HCEC 1CT (cell line): ENCODE measurements around the gene PIP4K2A.

Experiments
- DNase-seq: peaks from one replicate; pipeline ENCODE4 v3.0.0-alpha.2; 2017

PIP4K2A gene

GRCh38 chr10:22589851-22590514 is 124.4 kb downstream of the PIP4K2A start:
- DNase-seq = peak; percentile 48

- DNase-seq = no peak
These were observed 125.9 kb downstream of the PIP4K2A start for GRCh38 chr10:22588462-22588861.

- DNase-seq = no peak
These were observed 130.7 kb downstream of the PIP4K2A start for GRCh38 chr10:22583683-22584082.

- DNase-seq = no peak
These were observed 132.9 kb downstream of the PIP4K2A start for GRCh38 chr10:22581461-22581860.

- no peak for DNase-seq
These were observed 133.7 kb downstream of the PIP4K2A start for GRCh38 chr10:22580711-22581110.

GRCh38 chr10:22579826-22580225 is 134.6 kb downstream of the PIP4K2A start:
- no peak for DNase-seq

GRCh38 chr10:22573820-22574569 is 140.4 kb downstream of the PIP4K2A start:
- DNase-seq = no peak

GRCh38 chr10:22570733-22571430 is 143.5 kb downstream of the PIP4K2A start:
- no peak for DNase-seq

GRCh38 chr10:22570234-22570633 is 144.1 kb downstream of the PIP4K2A start:
- DNase-seq = no peak

- no peak for DNase-seq
These were observed 145.4 kb downstream of the PIP4K2A start for GRCh38 chr10:22568928-22569327.

GRCh38 chr10:22564060-22564459 is 150.3 kb downstream of the PIP4K2A start:
- DNase-seq = no peak

GRCh38 chr10:22561909-22562308 is 152.5 kb downstream of the PIP4K2A start:
- DNase-seq = no peak

GRCh38 chr10:22560913-22561239 is 153.5 kb downstream of the PIP4K2A start:
- DNase-seq = no peak

- DNase-seq = no peak
These were observed 154.1 kb downstream of the PIP4K2A start for GRCh38 chr10:22560096-22560912.

- peak; percentile 2 for DNase-seq
These were observed 157.1 kb downstream of the PIP4K2A start for GRCh38 chr10:22557321-22557720.

GRCh38 chr10:22556774-22557173 is 157.6 kb downstream of the PIP4K2A start:
- no peak for DNase-seq

- no peak for DNase-seq
These were observed 159.8 kb downstream of the PIP4K2A start for GRCh38 chr10:22554461-22555182.

- no peak for DNase-seq
These were observed 160.9 kb downstream of the PIP4K2A start for GRCh38 chr10:22553452-22553995.

GRCh38 chr10:22552888-22553378 is 161.4 kb downstream of the PIP4K2A start:
- peak; percentile 65 for DNase-seq

GRCh38 chr10:22551681-22552365 is 162.6 kb downstream of the PIP4K2A start:
- no peak for DNase-seq

- no peak for DNase-seq
These were observed 163.6 kb downstream of the PIP4K2A start for GRCh38 chr10:22550732-22551131.
